Skeletal muscle satellite cell (primary cell): ENCODE data around the gene TRIM71.
"Not testable (repeated sequence)": the region's sequence is repeated elsewhere in the genome, so short reads cannot be mapped to it uniquely, and the experiment has no call there.

Source experiments
- H3K27me3 ChIP-seq: 2 replicates; pipeline ENCODE4 v1.7.0; 2013; ENCODE audit warnings: low read length; ENCODE audit not compliant: control insufficient read depth, insufficient read depth
- H3K36me3 ChIP-seq: 2 replicates; pipeline ENCODE4 v1.7.0; 2013; ENCODE audit warnings: mild to moderate bottlenecking, control low read depth, low read length; ENCODE audit not compliant: insufficient read depth
- H3K4me1 ChIP-seq: 2 replicates; pipeline ENCODE4 v1.7.0; 2013; ENCODE audit warnings: low read length; ENCODE audit not compliant: control insufficient read depth, insufficient read depth
- H3K4me2 ChIP-seq: 2 replicates; pipeline ENCODE4 v1.7.0; 2013; ENCODE audit warnings: mild to moderate bottlenecking, low read length
- H3K4me3 ChIP-seq: 2 replicates; pipeline ENCODE4 v1.7.0; 2013; ENCODE audit warnings: low read length
- H3K9ac ChIP-seq: 2 replicates; pipeline ENCODE4 v1.7.0; 2013; ENCODE audit warnings: mild to moderate bottlenecking, low read depth, low read length, moderate library complexity
- H3K9me3 ChIP-seq: replicated peaks from 2 replicates; pipeline ENCODE4 v1.7.0; 2013; ENCODE audit warnings: mild to moderate bottlenecking, control low read depth, low read length

TRIM71 gene

GRCh38 chr3:32845546-32845945, 27.7 kb downstream of the TRIM71 start:
- H3K4me2 ChIP-seq, H3K9ac ChIP-seq, H3K9me3 ChIP-seq, H3K36me3 ChIP-seq, H3K4me3 ChIP-seq: not testable (repeated sequence)
- Histone ChIP-seq H3K4me1 (peaks cover 11% of the 10 kb centered on the region), H3K27me3 (peaks cover 20% of the 10 kb centered on the region)

GRCh38 chr3:32847045-32847444, 29.2 kb downstream of the TRIM71 start:
- not testable (repeated sequence) for H3K4me2 ChIP-seq, H3K4me1 ChIP-seq
- H3K27me3 ChIP-seq: peaks cover 21% of the 10 kb centered on the region

GRCh38 chr3:32847528-32847927, 29.7 kb downstream of the TRIM71 start:
- H3K4me3 ChIP-seq: no peak overlapping the region
- no peaks in the 10 kb centered on the region for H3K9me3 ChIP-seq
- no peaks in the 10 kb centered on the region for H3K36me3 ChIP-seq
- H3K4me2 ChIP-seq: no peak overlapping the region
- H3K9ac ChIP-seq: no peak overlapping the region
- H3K27me3 ChIP-seq: peaks cover 25% of the 10 kb centered on the region
- peaks cover 5% of the 10 kb centered on the region for H3K4me1 ChIP-seq

More at GRCh38 chr3:32847045-32847444, 29.2 kb downstream of the TRIM71 start:
- H3K9ac ChIP-seq, H3K4me3 ChIP-seq, H3K9me3 ChIP-seq, H3K36me3 ChIP-seq: not testable (repeated sequence)

GRCh38 chr3:32848215-32848614, 30.4 kb downstream of the TRIM71 start:
- Histone ChIP-seq H3K4me3 (no peak overlapping the region), H3K4me2 (no peak overlapping the region), H3K36me3 (no peaks in the 10 kb centered on the region), H3K9ac (no peak overlapping the region), H3K4me1 (no peaks in the 10 kb centered on the region), H3K27me3 (peaks cover 25% of the 10 kb centered on the region), H3K9me3 (no peaks in the 10 kb centered on the region)

- no peak overlapping the region for H3K4me2 ChIP-seq
- H3K27me3 ChIP-seq: peaks cover 29% of the 10 kb centered on the region
- no peak overlapping the region for H3K9ac ChIP-seq
- no peaks in the 10 kb centered on the region for H3K9me3 ChIP-seq
- H3K4me3 ChIP-seq: no peak overlapping the region
- H3K36me3 ChIP-seq: no peaks in the 10 kb centered on the region
- H3K4me1 ChIP-seq: no peaks in the 10 kb centered on the region
These were observed 31.2 kb downstream of the TRIM71 start for GRCh38 chr3:32849046-32849445.

GRCh38 chr3:32850226-32850625, 32.4 kb downstream of the TRIM71 start:
- H3K4me1 ChIP-seq: no peaks in the 10 kb centered on the region
- no peak overlapping the region for H3K9ac ChIP-seq
- H3K4me2 ChIP-seq: no peak overlapping the region
- H3K36me3 ChIP-seq: no peaks in the 10 kb centered on the region
- H3K27me3 ChIP-seq: peaks cover 27% of the 10 kb centered on the region
- no peak overlapping the region for H3K4me3 ChIP-seq
- no peaks in the 10 kb centered on the region for H3K9me3 ChIP-seq

GRCh38 chr3:32850636-32851035, 32.8 kb downstream of the TRIM71 start:
- H3K4me2 ChIP-seq: no peak overlapping the region
- H3K27me3 ChIP-seq: peaks cover 24% of the 10 kb centered on the region
- H3K4me1 ChIP-seq: no peaks in the 10 kb centered on the region
- no peaks in the 10 kb centered on the region for H3K9me3 ChIP-seq
- no peak overlapping the region for H3K4me3 ChIP-seq
- H3K9ac ChIP-seq: no peak overlapping the region
- H3K36me3 ChIP-seq: no peaks in the 10 kb centered on the region

- Histone ChIP-seq H3K36me3 (no peaks in the 10 kb centered on the region), H3K4me1 (peaks cover 3% of the 10 kb centered on the region), H3K4me2 (no peak overlapping the region), H3K4me3 (no peak overlapping the region), H3K9me3 (no peaks in the 10 kb centered on the region), H3K27me3 (peaks cover 24% of the 10 kb centered on the region), H3K9ac (no peak overlapping the region)
These were observed 34.3 kb downstream of the TRIM71 start for GRCh38 chr3:32852146-32852545.

- Histone ChIP-seq H3K9ac (no peak overlapping the region), H3K4me1 (peaks cover 3% of the 10 kb centered on the region), H3K36me3 (no peaks in the 10 kb centered on the region), H3K9me3 (no peaks in the 10 kb centered on the region), H3K4me3 (no peak overlapping the region), H3K27me3 (peaks cover 16% of the 10 kb centered on the region), H3K4me2 (no peak overlapping the region)
These were observed 37.7 kb downstream of the TRIM71 start for GRCh38 chr3:32855350-32855953.

GRCh38 chr3:32856355-32856889, 38.6 kb downstream of the TRIM71 start:
- no peaks in the 10 kb centered on the region for H3K9me3 ChIP-seq
- no peaks in the 10 kb centered on the region for H3K36me3 ChIP-seq
- H3K27me3 ChIP-seq: peaks cover 13% of the 10 kb centered on the region
- peaks cover 3% of the 10 kb centered on the region for H3K4me1 ChIP-seq
- no peak overlapping the region for H3K9ac ChIP-seq
- no peak overlapping the region for H3K4me2 ChIP-seq
- H3K4me3 ChIP-seq: no peak overlapping the region

- Histone ChIP-seq H3K36me3 (no peaks in the 10 kb centered on the region), H3K4me1 (peaks cover 3% of the 10 kb centered on the region), H3K9me3 (no peaks in the 10 kb centered on the region), H3K4me3 (no peak overlapping the region), H3K9ac (no peak overlapping the region), H3K27me3 (peaks cover 15% of the 10 kb centered on the region), H3K4me2 (no peak overlapping the region)
These were observed 39.2 kb downstream of the TRIM71 start for GRCh38 chr3:32856901-32857507.

GRCh38 chr3:32857921-32858320, 40.1 kb downstream of the TRIM71 start:
- Histone ChIP-seq H3K36me3 (no peaks in the 10 kb centered on the region), H3K9me3 (no peaks in the 10 kb centered on the region), H3K4me1 (peaks cover 3% of the 10 kb centered on the region), H3K27me3 (peaks cover 13% of the 10 kb centered on the region), H3K4me2 (no peak overlapping the region), H3K9ac (no peak overlapping the region), H3K4me3 (no peak overlapping the region)
